CD4-positive, alpha-beta T cell treated with Interleukin-15 for 4 hours (primary cell): ENCODE data around the gene ARHGAP6.
"Not testable (repeated sequence)": the region's sequence is repeated elsewhere in the genome, so short reads cannot be mapped to it uniquely, and the experiment has no call there.

Experiments used
- DNase-seq: peaks from one replicate; pipeline ENCODE4 v3.0.0-alpha.2; 2020; ENCODE audit warnings: low spot score

Gene ARHGAP6

DNA sequence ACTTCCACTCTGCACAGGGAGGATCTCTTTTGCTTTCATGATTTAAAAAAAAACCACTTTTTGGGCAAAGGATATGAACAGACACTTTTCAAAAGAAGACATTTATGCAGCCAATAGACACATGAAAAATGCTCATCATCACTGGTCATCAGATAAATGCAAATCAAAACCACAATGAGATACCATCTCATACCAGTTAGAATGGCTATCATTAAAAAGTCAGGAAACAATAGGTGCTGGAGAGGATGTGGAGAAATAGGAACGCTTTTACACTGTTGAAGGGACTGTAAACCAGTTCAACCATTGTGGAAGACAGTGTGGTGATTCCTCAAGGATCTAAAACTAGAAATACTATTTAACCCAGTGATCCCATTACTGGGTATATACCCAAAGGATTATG, 87.4 kb downstream of the ARHGAP6 start:
- DNase-seq: not testable (repeated sequence)

DNA sequence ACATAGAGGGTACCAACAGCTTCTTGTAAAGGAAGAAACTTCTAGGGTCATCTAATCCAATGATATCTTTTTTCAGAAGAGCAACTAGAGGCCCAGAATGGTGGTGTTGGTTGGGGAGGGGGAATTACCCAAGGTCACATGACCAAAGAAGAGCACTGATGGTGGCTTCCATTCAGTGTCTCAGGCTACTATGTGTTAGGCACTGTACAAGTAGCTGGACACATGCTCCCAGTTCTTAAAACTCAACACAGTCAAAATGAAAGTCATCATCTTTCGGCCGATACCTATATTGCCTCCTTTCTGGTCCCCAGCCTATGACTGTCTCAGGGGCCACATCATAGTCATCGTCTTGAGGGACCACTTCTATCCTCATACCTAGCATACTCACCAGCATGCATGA, 88.1 kb downstream of the ARHGAP6 start:
- DNase-seq: no peak

GRCh38 chrX:11575332-11575731, 90.4 kb downstream of the ARHGAP6 start:
- DNase-seq: no peak

DNA sequence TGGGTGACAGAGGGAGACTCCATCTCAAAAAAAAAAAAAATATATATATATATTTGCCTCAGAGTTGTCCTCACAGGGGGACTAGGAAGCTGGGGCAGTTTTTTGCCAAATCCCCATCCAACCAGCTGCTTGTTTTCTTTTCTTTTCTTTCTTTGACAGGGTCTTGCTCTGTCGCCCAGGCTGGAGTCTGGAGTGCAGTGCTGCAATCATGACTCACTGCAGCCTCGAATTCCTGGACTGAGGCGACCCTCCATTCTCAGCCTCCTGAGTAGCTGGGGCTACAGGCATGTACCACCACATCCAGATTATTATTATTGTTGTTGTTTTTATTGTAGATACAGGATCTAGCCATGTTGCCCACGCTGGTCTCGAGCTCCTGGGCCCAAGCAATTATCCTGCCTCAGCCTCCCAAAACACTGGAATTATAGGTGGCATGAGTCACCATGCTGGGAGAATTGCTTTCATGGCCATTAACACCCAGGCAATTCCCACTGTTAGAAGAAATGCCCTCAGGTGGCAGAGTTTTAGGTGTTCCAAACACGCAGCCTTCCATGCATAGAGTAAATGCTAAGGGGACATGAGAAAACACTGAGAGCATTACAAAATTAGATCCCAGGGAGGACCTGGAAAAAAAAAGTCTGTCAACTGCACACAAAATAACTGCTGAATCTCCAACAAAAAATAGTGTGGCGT, 98.0 kb downstream of the ARHGAP6 start:
- DNase-seq: no peak

GRCh38 chrX:11566789-11567188, 98.9 kb downstream of the ARHGAP6 start:
- DNase-seq: no peak

DNA sequence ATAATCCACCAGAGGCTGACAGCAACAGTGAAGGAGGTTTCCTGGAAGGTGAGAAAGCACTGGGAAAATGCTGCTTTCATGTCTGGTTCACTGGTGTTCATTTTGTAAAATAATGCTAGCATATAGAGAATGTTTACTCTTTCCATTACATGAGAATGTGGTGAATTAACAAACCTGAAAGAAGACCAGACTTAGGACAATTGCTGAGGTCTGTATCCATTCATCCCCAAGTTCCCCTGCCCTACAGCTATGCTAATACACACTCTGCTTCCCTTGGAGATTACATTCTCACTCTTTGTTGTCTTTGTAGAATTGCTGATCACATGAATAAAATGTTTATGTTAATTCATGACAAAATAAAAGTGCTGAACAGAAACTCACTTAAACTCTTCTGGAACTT, 99.5 kb downstream of the ARHGAP6 start:
- DNase-seq: no peak

DNA sequence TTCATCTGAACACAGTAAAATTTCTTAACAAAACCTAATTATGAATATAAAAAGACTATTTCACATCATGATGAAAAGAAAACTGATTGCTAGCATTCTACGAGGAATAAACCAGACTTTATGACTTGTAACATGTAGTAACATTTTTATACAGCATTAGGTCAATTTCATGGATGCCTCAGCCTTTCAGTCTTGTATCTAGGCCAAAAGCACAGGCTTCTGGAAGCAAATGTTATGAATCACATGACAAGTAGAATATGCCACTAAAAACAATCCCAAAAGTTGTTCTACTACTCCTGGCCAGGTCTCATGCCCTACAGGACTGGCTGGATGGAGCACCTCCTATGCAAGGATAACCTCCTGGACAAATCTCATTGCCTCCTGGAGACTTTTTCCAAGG, 101.2 kb downstream of the ARHGAP6 start:
- DNase-seq: no peak

- DNase-seq: no peak
Observed at GRCh38 chrX:11562570-11562969, 103.2 kb downstream of the ARHGAP6 start.

DNA sequence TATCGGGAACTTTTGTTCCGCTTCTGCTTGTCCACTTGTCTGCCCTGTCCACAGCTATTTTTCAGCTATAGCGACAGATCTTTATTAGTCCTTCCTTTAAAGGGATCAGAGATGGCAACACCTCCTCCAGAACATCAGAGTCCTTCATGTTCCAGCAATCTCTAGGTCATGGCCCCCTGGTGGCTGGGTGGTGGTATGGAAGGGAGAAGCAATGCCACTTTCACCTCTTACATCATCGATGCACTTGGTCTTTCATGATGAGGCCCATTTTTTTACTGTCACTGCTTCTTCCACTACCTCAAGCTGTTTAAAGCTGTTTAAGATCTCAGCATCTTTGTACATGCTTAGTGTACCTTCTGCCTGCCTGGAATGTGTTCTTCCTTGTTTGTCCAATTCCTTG, 106.7 kb downstream of the ARHGAP6 start:
- DNase-seq: peak; percentile 36

GRCh38 chrX:11557120-11557519, 108.6 kb downstream of the ARHGAP6 start:
- DNase-seq: no peak

- DNase-seq: no peak
Observed at GRCh38 chrX:11555759-11556158, 110.0 kb downstream of the ARHGAP6 start.

- DNase-seq: no peak
Observed at GRCh38 chrX:11553594-11553993, 112.1 kb downstream of the ARHGAP6 start.

DNA sequence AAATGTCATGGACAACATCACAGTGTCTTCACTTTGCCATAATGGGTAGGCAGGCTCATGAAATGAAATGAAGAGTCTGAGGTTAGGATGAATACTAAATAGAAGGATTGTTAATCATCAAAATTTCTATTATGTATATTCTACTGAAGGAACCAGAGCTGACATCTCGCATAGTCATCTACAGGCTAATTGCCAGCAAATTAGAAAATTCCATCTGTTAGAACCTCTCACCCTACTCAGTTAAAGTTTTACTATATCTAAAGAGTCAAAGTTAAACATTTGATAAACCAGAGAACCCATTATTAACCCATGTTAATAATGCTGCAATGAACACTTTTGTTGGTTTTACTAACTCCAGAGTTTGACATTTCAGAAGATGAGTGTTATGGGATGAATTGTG, 114.6 kb downstream of the ARHGAP6 start:
- no peak for DNase-seq

- DNase-seq: no peak
Observed at GRCh38 chrX:11546917-11547316, 118.8 kb downstream of the ARHGAP6 start.

DNA sequence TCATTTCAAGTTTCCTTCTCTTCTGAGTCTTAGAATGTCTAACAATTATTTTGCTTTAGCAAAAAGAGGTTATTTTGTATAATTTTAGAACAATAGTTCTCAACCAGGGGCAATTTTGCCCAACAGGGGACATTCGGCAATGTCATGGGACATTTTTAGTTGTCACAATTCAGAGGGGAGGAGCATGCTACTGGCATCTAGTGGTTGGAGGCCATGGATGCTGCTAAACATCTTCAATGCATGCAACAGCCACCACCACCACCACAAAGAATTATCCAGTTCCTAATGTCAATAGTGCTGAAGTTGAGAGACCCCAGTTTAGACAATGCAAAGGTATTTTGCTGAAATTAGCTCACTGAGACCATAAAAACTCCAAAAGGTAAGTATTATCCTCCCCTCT, 122.5 kb downstream of the ARHGAP6 start:
- DNase-seq: no peak

- DNase-seq: no peak
Observed at GRCh38 chrX:11541510-11541909, 124.2 kb downstream of the ARHGAP6 start.

GRCh38 chrX:11540532-11541377, 125.0 kb downstream of the ARHGAP6 start:
- no peak for DNase-seq

DNA sequence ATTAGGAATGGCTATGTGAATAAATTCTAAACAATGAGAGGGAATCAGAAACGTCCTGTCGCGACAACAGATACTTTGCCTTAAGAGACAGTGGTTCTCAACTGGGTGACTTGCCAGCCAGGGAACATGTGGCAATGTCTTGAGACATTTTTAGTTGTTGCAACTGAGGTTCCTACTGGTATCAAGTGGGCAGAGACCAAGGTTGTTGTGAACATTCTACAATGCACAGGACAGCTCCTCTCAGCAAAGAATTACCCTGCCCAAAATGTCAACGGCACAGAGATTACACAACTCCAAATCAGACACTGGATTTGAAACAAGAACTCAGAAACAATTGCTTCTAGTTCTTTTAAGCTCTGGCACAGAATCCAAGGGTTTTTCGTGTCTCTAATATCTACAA, 128.6 kb downstream of the ARHGAP6 start:
- DNase-seq: no peak

GRCh38 chrX:11535156-11535919, 130.4 kb downstream of the ARHGAP6 start:
- DNase-seq: no peak

- DNase-seq: peak; percentile 62
Observed at GRCh38 chrX:11533199-11533651, 132.5 kb downstream of the ARHGAP6 start.

DNA sequence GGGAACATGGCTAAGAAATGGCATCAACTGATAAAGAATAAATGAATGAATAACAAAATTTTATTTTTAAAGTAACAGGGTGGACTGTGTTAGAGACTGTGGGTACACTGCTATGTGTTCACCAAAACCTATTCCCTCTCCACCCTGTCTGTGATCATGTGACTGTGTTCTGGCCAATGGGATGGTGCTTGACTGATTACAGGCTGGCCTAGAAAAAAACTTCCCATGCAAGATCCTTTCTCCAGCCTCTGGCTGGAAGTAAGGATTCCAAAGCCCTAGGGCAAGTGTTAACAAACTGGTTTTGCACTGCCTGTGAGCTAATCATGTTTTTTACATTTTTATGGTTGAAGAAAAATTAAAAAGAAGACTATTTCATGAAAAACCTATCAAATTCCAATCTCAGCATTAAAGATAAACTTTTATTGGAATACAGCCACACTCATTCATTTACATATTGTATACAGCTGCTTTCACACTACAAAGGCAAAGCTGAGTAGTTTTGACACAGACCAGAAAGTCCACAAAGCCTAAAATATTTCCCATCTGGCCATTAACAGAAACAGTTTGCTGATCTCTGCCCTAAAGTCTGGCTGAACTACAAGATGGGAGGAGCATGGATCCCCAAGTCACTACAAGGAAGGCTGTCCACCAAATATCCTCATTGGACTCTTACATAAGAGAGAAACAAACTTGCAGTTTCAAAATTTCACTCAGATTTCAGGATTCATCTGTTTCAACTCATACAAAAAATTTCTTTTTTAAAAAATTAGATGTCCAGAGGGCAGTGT, 133.2 kb downstream of the ARHGAP6 start:
- DNase-seq: no peak

GRCh38 chrX:11531226-11531625, 134.5 kb downstream of the ARHGAP6 start:
- DNase-seq: no peak
